GM06990 (cell line): ENCODE data around the gene RFTN1.

Experiments
- DNase-seq: peaks from one replicate; pipeline ENCODE4 v3.0.0-alpha.2; 2011; ENCODE audit not compliant: insufficient read length; ENCODE audit errors: extremely low read depth
- H3K27me3 ChIP-seq: replicated peaks from 2 replicates; pipeline ENCODE4 v1.6.0; 2011; ENCODE audit warnings: low read length; ENCODE audit not compliant: control insufficient read depth, insufficient read depth
- H3K36me3 ChIP-seq: 2 replicates; pipeline ENCODE4 v1.5.1; 2011; ENCODE audit warnings: low read length; ENCODE audit not compliant: control insufficient read depth, insufficient read depth
- H3K4me3 ChIP-seq: replicated peaks from 2 replicates; pipeline ENCODE4 v1.5.1; 2011; ENCODE audit warnings: low read depth, mild to moderate bottlenecking, control low read depth, low read length
- TF ChIP-seq, protein P1 (sequence below): IDR thresholded peaks from 2 replicates; pipeline ENCODE4 v1.5.1; 2011; ENCODE audit warnings: low read length, control low read depth, mild to moderate bottlenecking, inconsistent platforms; ENCODE audit not compliant: insufficient read depth, poor library complexity, severe bottlenecking

RFTN1 gene

DNA sequence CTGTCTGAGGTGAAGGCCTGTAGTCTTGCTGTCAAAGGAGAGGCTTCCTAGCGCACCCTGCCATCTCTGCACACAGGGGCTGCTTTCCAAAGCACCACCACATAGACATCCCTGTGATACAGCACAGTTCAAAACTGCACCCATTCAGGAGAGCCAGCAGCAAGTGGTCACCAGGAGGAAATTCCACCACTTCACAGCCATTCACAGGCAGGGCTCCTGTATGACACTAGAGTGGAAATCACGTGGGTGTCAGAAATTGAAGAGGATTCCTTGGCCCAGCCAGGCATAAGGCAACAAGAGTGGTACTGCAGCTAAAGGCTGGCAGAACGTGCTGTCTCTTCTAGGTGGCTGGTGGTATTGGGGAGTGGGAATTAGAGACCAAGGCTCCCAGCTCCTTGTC, 102.8 kb downstream of the RFTN1 start:
- H3K4me3 ChIP-seq, result no peak overlapping the region
- H3K27me3 ChIP-seq, result no peaks in the 10 kb centered on the region
- no peak for DNase-seq
- TF ChIP-seq, protein P1, sequence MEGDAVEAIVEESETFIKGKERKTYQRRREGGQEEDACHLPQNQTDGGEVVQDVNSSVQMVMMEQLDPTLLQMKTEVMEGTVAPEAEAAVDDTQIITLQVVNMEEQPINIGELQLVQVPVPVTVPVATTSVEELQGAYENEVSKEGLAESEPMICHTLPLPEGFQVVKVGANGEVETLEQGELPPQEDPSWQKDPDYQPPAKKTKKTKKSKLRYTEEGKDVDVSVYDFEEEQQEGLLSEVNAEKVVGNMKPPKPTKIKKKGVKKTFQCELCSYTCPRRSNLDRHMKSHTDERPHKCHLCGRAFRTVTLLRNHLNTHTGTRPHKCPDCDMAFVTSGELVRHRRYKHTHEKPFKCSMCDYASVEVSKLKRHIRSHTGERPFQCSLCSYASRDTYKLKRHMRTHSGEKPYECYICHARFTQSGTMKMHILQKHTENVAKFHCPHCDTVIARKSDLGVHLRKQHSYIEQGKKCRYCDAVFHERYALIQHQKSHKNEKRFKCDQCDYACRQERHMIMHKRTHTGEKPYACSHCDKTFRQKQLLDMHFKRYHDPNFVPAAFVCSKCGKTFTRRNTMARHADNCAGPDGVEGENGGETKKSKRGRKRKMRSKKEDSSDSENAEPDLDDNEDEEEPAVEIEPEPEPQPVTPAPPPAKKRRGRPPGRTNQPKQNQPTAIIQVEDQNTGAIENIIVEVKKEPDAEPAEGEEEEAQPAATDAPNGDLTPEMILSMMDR, result no peak
- peaks cover 11% of the 10 kb centered on the region for H3K36me3 ChIP-seq

DNA sequence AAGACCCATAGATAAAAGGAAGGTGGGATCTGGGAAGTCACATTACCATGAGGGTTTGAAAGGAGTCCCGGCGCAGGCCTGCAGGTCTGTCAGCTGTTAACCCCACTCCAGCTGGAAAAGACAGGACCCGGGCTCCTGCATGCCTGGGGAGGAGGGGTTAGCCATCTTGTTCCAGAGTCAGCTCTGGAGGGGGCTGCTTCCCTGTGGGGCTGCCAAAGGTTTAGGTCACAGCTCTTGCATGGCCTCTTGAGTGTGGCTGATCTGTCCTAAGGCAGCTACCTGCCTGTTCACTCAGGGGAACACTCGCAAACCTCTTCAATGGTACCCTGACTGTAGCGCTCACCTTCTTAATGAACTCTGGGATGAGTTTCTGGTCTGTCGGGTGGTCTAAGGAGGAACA, 104.5 kb downstream of the RFTN1 start:
- Histone ChIP-seq H3K4me3 (no peak overlapping the region), H3K27me3 (no peaks in the 10 kb centered on the region), H3K36me3 (peaks cover 13% of the 10 kb centered on the region)
- TF ChIP-seq, protein P1, result no peak
- no peak for DNase-seq

DNA sequence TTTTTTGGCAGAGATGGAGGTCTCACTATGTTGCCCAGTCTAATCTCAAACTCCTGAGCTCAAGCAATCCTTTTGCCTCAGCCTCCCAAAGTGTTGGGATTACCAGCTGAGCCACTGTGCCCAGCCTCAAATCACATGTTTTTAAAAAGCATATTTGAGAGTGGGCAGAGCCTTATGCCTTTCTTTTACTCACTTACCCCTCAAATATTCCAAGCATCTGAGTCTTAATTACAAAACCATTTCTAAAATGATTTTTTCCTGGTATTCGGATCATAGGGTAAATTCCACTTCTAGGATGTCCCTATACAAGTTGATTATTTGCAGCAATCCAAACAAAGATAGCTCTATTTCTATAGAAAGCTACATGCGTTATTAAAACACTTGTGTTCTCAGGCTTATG, 106.1 kb downstream of the RFTN1 start:
- no peak for DNase-seq
- H3K4me3 ChIP-seq, result no peak overlapping the region
- TF ChIP-seq, protein P1, result no peak
- peaks cover 15% of the 10 kb centered on the region for H3K36me3 ChIP-seq
- no peaks in the 10 kb centered on the region for H3K27me3 ChIP-seq

DNA sequence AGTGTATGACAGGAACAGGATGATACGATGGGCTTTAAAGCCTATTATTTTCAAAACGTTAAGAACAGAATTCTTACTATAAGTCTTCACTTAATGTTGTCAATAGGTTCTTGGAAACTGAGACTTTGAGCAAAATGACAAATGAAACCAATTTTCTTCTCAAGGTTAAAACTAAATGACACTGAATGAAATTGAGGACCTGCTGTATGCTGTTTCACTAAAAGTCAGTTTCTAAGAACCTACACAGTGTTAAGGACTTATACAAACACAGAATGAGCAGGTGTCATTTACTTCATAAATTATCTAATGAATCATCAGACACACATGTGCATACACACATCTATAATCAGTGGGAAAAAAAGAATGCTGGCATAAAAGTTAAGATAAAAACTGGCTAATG, 106.9 kb downstream of the RFTN1 start:
- TF ChIP-seq, protein P1, result no peak
- no peak for DNase-seq
- no peak overlapping the region for H3K4me3 ChIP-seq
- H3K36me3 ChIP-seq, result peaks cover 17% of the 10 kb centered on the region
- no peaks in the 10 kb centered on the region for H3K27me3 ChIP-seq

DNA sequence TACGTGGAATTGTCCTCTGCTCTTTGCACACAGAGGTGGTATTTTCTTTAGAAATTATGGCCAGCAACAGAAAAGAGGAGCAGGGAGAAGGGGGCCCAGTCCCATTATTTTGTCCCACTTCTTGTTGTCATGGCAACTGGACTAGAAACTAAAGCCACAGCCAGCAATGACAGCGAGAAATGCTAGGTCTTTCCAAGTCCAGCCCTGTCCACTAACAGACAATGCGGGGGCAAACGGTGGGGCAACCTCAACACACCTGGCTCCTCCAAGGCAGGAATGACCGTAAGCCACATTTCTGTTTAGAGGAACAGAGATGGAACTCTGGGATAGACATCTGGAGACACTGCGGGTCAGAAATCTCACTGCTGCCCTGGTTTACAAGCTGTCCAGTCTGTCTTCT, 107.3 kb downstream of the RFTN1 start:
- TF ChIP-seq, protein P1, result no peak
- Histone ChIP-seq H3K4me3 (no peak overlapping the region), H3K27me3 (no peaks in the 10 kb centered on the region), H3K36me3 (peaks cover 17% of the 10 kb centered on the region)
- DNase-seq, result no peak

DNA sequence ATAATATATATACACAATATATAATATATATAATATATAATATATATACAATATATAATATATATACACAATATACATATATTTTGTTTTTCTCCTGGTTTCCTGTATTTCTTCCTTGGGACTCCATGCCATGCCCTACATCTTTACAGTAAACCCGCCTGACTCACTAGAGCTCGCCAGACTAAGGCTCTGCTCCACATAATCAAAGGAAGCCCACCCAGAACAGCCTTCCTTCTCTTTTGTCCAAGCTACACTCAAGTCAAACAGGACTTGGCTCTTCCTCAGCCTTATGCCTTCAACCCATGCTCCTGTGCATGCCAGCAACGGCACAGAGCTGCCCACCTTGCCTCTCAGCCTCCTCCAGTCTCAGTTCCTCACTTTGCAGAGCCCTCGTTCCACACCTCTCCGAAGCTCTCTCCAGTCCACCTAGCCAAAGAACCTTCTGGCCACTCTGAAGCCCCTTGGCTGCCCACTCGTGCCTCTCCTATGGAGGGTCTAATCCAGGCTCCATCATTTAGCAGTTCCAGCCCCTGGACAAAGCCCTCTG, 109.1 kb downstream of the RFTN1 start:
- TF ChIP-seq, protein P1, result no peak
- Histone ChIP-seq H3K36me3 (peaks cover 19% of the 10 kb centered on the region), H3K27me3 (no peaks in the 10 kb centered on the region), H3K4me3 (no peak overlapping the region)
- DNase-seq, result no peak
